GM18867 (cell line): ENCODE measurements around the gene DMC1.

Source experiments
- ATAC-seq: cut with Tn5 transposase; IDR thresholded peaks from one replicate; pipeline ENCODE4 v1.9.1; 2021; ENCODE audit warnings: mild to moderate bottlenecking, moderate library complexity; ENCODE audit not compliant: unreplicated experiment

Gene DMC1

DNA sequence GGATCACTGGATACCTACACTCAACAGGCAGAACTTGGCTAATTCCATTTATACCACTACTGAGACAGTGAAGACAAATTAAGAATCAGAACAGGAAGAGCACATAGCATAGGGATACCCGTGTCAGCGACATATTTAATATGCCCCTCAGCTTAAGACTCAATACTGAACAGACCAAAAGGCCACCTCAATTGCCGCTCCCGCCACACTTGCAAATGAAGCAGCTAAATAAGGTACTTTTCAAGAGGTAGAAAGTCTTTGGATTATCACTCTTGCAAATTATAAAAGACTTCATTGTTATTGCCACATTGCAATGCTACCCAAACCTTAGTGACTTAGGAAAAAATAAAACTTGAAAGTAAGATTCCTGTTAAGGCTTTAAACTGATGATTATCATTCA lies 67.0 kb downstream of the DMC1 start:
- no peak for ATAC-seq

DNA sequence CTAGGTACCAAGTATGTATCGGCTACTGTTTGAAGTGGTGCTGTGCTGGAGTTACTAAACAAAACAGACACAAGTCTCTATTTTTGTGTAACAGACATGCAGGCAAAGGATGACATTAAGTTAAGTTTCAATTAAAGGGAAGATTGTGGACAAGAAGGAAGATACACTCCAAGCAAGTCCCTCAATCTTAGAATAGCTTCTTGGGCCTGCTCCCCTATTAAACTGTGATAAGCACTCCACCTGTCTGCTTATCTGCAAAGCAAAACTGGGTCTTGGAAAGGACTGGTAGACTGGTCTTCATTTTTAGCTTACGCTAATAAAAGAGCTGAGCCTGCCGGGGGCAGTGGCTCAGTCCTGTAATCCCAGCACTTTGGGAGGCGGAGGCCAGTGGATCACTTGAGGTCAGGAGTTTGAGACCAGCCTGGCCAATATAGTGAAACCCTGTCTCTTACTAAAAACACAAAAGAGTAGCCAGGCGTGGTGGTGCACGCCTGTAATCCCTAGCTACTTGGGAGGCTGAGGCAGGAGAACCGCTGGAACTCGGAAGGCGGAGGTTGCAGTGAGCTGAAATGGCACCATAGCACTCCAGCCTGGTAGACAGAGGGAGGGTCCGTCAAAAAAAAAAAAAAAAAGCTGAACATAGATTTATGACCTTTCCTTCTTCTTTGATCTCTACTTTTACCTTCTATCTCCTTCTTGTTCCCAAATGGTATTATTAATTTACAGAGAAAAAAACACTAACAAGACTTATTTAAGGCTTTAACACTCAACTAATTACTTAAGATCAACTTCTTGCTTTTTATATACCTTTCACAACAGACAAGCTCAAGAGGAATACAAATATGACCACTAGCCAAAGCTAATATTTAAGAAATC lies 67.9 kb downstream of the DMC1 start:
- ATAC-seq, result no peak

DNA sequence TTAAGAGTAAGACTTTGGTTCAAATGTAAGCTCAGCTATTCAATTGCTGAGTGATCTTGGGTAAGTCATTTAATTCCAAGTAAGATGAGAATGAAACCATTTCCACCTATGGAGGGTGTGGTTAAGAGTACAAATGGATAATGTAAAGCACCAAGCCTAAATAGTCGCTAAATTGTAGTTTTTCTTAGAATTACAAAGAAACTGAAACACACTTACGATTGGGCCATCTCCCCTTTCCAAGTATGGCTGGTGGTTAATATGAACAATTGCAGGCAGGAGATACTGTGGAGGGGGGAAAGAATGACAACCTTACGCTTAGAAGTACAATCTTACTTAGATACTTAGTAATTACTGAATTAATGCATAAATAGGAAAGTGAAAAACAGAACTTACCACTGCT lies 72.1 kb downstream of the DMC1 start:
- ATAC-seq, result no peak

DNA sequence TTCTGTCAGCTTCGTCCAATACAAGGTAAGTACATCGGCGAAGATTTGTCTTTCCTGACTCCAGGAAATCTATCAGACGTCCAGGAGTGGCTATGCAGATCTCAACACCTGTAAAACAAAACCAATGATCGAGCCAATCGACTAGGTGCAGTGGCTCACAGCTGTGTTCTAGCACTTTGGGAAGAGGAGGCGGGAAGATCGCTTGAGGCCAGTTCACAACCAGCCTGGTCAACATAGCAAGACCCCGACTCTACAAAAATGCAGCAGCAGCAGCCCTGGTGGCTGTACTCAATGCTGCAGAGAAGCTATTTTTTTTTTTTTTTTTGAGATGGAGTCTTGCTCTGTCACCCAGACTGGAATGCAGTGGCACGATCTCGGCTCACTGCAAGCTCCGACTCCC lies 75.0 kb downstream of the DMC1 start:
- ATAC-seq, result no peak

DNA sequence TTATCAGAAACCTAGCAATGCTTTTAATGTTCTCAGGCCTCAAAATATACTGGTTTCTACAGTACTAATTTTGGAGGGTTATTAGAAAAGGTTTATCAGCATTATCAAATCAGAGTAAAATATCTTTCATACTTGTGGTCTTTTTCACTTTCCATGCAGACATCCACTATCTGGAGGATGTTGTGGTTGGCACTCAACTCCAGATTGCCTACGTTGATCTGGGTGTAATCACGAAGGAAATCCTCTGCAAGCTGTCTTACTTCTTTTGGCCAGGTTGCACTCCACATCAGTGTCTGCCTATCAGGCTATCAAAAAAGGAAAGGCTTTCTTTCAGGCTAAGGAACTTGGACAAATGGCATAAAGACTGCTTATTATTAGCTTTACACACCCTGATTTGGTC lies 75.5 kb downstream of the DMC1 start:
- ATAC-seq, result no peak

DNA sequence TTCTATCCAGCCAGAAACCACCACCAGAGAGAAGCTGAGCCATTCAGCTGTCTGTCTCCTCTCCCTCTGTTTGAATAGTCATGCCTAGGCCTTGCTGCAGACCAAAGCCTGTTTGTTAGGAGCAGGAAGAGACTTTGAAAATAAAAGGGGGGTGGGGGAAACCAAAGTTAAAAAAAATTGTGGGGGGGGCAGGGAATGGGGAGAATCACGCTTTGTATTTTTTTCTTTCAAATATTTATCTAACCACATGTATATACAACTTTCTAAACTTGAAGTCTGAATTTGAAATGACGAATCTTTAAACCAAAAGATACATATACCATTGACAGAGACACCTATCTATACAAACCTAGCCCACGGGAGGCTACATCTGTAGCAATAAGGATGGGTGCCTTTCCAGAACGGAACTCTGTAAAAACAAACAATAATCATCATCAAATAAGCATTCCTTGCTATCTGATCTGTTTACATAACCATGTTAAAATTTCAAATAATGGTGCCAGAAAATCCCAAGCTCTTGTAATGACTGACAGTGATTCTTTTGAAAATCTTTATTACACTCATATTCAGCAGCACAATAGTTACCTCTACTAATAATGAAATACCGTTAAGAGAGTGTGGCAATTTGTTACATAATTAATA lies 78.2 kb downstream of the DMC1 start:
- ATAC-seq, result no peak

DNA sequence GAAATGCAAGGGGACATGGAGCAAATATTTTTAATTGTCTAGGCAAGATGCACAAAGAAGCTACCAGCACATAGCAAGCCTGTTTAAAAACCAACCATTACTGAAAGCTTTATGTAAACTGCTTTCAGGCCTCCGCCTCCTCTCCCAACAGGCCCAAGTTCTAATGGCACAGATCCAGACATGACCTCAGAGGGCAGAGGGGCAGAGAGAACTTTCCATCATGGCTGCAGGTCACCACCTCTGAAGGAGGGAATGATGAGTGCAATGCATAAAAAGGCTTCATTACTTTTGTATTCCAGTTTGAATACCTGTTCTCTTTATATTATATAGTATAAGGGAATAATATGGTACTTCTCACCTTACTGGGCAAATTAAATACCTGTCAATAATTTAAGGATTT lies 79.1 kb downstream of the DMC1 start:
- ATAC-seq, result no peak

DNA sequence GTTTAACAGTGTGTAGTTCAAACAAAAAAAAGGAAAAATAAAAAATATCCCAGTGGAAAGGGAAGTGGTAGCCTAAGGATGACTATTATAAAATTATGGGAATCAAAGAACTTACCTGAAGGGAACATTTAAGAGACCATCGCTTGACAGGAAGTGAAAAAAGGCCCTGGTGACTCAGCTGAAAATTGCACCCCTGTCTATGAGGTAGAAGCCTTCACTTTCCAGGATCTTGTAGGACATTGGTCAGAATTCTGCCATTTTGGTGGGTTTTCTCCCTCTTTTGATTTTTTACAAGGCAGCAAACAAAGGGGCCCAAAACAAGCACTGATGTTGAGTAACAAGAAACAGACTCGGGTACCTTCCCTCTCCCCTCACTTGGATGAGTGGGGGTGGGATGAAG lies 79.5 kb downstream of the DMC1 start:
- no peak for ATAC-seq

DNA sequence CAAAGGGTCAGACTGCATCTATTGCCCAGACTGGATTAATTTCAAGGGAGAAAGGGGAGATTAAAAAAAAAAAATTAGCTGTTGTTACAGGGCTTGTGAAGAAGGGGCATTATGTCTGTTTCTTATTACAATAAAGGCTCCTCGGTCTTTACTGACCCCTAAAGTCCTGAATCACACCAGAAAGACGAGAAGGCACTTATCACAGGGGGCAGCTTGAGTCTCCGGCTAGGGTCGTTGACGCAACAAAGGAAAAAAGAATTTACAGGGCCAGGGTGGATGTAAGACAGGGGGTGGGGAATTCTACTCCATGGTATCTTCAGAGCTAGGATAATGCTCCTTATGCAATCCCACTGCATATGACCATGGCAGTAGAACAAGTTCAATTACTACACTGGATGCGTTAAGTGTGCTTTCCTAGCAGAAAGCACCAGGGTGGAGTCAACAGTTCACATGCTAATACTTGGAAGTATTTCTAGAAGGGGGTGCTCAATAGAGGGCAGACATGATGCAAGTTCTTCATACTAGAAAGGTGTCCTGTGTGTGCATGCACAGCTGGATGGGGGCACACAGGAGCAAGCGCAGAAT lies 80.3 kb downstream of the DMC1 start:
- no peak for ATAC-seq

DNA sequence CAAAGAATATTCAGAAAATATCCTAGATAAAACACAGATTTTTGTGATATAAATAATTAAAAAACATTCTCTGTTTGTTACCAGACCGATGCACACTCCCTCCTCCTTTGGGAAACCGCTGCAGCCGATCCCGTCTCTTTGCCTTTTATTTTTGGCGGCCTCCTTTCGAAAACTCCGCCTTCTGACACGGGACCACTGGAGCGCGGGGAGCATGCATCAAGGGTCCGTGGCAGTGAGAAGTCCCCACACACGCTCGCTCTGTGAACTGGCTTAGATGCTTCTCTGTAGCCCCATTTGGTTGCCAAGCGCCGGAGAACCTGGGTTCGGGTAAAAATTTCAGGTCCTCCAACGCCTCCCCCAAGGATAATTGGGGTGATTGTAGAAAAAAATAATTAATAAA lies 80.8 kb downstream of the DMC1 start:
- ATAC-seq, result no peak

DNA sequence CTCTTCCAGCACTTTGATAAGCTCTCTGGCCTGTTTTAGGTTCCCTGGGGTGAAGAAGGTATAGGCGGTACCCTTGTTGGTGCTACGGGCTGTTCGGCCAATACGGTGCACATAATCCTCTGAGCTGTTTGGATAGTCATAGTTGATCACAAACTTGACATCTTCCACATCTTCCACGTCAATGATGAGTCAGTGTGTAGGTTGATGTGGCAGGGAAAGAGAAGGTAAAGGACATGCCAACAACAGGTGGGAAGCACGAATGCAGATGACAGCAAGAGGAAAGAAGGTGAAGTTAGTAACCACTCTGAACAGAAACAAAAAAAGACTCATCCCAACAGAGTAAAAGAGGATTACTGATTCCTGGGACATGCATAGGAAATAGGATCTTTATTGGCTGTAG lies 82.0 kb downstream of the DMC1 start:
- no peak for ATAC-seq

DNA sequence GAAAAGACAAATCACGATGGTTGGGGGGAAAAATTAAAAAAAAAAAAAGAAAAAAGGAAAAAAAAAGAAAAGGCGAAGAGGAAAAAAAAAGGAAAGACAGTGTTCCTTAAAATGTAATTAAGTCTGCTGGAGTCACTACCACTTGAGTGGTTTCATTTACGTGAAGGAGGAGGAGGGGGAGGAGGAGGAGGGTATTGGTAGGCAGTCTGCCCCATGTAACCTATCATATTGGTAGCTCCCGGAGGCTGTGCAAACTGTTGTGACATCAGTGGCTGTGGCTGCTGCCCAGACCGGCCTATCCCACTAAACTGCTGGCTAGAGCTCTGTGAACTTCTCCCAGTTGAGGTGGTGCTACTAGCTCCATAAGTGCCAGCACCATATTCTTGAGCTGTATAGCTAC lies 84.2 kb downstream of the DMC1 start:
- no peak for ATAC-seq

DNA sequence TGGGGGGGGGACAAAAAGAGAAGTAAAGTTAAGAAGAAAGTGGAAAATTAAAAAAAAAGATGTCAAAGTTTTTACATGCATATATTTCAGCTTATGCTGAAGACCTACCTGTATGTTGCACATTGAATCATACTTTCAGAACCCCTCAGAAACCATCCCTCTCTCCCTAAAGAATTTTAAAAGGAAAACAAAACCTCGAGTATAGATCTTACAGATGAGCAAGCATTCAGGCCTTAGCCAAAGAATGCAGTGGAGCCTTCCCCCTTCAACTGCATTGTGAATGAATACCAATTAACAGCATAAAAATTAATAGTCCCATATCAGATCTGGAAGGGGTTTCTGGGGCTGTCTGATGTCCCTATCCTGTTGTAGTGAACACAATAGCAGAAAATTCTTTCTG lies 85.7 kb downstream of the DMC1 start:
- no peak for ATAC-seq

DNA sequence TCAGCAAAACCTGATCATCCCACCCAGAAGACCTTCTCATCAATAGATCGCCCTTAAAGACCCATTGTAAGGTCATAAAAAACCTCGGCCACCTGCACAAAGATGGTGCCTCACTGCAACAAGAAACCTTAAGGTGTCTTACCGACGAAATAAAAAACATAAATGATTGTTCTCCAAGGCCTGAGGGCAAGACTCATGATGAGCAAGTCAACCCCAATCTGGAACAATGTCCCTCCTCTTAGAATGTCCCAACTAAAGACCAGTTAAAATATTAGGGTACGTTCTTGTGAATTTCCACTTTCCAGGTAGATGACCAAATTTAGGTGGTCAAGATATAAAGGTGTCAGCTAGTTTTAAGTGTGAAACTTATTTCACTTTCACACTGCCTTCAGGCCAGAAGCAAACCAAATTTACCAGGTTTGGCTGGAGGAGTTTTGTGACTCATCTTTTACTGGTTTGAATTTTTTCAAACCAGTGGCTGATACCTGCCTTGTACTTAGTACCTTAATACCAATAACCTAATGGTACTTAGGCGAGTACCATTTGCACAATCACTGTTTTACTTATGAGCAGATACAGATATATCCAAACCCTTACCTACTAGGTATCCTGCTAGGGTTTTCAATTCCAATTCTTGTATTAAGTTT lies 87.2 kb downstream of the DMC1 start:
- ATAC-seq, result no peak

DNA sequence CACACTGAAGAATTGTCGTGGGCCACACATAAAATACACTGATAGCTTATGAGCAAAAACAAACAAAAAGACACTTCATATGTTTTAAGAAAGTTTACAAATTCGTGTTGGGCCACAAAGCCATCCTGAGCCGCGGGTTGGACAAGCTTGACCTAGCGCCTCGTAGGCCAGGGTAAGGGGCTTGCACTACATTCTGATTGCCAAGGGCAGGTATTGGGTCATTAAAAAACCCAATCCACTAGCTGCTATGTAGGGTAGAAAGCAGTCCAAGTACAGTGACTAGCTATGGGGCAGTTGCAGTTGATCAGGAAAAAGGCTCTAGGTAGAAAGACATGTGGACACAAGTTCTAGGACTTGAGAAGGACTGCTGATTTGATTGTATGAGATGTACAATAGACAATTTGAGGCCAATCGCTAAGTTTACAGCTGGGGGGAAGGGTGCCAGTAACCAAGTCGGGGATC lies 88.1 kb downstream of the DMC1 start:
- ATAC-seq, result no peak

DNA sequence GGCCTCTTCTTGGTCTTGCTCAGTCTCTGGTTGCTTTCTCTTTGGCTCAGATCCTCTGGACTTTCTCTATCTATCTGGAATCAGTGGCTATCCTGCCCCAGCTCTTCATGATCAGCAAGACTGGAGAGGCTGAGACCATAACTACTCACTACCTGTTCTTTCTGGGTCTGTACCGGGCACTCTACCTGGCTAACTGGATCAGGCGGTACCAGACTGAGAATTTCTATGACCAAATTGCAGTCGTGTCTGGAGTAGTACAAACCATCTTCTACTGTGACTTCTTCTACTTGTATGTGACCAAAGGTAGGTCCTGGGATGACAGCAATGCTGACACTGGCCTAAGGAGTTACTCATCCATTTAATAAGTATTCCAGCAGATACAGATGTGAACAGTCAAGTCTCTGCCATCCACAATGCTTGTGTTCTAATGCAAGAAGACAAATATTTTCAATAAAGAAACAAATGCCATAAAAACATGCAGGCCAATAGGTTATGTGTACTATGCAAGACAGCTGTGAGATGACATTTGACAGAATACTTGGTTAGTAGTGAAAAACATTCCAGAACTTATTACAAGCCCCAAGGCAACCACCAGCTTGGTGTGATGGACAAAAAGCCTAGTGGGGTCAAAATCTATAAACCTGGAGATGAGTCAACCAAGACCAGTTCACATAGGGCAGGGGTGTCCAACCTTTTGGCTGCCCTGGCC lies 88.7 kb downstream of the DMC1 start:
- no peak for ATAC-seq

DNA sequence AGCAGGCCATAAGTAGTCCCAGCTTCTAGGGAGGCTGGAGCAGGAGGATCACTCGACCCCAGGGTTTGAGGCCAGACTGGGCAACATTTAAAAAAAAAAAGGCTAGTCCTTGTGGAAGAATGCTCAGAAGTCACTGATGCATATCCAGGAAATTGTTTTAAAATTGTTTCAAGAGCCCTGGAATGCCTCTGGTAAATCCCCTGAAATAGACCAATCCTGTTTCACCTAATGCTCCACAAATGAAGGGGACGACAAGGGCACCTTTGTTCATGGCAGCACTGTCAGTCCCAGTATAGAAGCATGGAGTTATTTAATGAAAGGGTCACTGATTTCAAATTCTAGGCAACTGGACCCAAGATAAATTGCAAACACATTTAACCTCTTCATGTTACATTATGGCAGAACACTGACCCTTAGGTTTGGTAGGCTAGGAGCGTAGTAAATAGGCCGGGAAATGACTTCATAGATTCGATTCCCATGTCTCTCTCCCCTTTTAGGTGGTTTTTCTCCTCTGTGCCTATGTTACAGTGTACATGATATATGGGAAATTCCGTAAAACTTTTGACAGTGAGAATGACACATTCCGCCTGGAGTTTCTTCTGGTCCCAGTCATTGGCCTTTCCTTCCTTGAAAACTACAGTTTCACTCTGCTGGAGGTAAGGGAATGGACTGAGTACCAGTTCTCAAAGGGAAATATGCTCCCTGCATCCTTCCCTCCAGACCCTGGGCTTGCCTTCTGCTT lies 90.7 kb downstream of the DMC1 start:
- no peak for ATAC-seq

DNA sequence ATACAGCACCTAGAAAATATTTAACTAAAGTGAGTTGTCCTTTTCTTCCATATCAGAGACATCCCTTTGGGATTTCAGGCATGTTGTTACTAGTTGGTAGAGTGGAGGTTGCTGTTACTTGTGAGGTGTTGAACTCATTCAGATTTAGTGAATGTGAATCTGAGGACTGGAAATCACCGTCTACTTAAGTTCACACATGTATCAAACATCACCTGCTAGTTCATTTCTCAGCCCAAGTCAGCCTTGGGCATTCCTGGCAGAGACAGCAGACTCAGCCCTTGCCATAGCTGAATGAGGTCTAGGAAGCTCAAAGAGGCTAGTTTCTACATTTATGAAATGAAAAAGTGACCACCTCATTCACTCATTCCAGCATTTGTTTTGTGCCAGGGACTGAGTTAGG lies 92.4 kb downstream of the DMC1 start:
- no peak for ATAC-seq

DNA sequence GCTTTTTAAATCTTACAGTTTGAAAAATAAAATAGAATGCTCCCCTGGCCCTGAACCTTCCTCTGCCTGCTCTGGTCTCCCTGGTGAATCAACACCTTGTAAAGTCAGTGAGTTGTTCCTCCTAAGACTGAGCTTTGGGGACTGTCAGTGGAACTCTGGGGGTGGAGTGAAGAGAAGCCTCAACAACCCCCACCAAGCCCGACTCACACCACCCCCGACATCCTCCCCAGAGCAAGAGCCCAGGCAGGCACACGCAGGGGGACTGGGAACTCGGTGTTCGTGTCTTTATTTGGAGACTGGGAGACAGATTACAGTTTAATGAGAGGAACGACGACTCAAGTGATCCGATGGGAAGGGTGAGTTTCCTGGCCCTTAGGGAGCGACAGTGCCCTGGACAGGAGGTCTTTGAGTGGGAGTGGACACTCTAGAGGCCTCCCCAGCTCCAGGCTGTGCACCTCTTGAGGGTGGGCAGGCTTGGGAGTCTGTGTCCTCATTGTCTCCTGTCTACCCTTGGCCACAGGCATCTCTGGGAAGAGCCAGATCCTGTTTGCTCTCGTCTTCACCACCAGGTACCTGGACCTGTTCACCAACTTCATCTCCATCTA lies 95.9 kb downstream of the DMC1 start:
- ATAC-seq, result no peak

DNA sequence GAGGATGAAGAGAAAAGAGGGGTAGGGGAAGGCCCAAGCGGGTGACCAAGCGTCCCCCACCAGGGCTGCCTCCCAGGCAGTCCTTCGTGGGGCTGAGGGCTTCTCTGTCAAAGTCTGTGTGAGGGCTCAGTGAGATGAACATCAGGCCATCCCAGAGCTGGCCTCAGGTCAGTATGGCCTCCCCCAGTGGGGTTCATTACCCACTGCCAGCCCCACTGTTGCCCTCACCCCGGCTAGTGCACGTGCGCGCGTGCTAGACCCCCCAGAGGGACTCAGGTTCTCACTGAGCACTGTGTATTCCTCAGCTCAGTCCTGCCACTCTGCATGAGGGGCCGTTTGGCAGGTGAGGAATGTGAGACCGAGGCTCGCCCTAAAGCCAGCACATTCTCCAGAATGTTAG lies 98.7 kb downstream of the DMC1 start:
- ATAC-seq, result no peak
